Measurements from ENCODE around the gene MNAT1. TPM values are rescaled to one million over a fixed set of nuclear protein-coding genes. Genes with fewer than 3 reads are reported as not detected.

Gene MNAT1
- total RNA-seq, 2 experiments from 2014 or later, result 27.8 to 39.8 TPM

- Mint-ChIP-seq H3K27me3 (no peaks in the 10 kb centered on the region), H3K27ac (no peak overlapping the region), H3K4me3 (no peak overlapping the region), H3K4me1 (peaks cover 2% of the 10 kb centered on the region), H3K9me3 (peaks cover 3% of the 10 kb centered on the region), H3K36me3 (ENCODE audit: low read depth) (peaks cover 3% of the 10 kb centered on the region)
- ChIA-PET POLR2A (no interaction called here), CTCF (no interaction called here)
- no peak for DNase-seq
These were observed 209.6 kb downstream of the MNAT1 start for GRCh38 chr14:60944204-60944603.

GRCh38 chr14:60945984-60946383 is 211.4 kb downstream of the MNAT1 start:
- Mint-ChIP-seq H3K4me3 (no peak overlapping the region), H3K27ac (no peak overlapping the region)
- CTCF ChIA-PET, result no interaction called here

GRCh38 chr14:60946773-60947172 is 212.2 kb downstream of the MNAT1 start:
- CTCF ChIA-PET, result no interaction called here
- Mint-ChIP-seq H3K4me3 (no peak overlapping the region), H3K36me3 (ENCODE audit: low read depth) (peaks cover 3% of the 10 kb centered on the region), H3K27ac (no peak overlapping the region), H3K27me3 (no peaks in the 10 kb centered on the region), H3K9me3 (no peaks in the 10 kb centered on the region), H3K4me1 (peaks cover 2% of the 10 kb centered on the region)
- DNase-seq, result no peak
- POLR2A ChIA-PET, result no interaction called here

More at GRCh38 chr14:60945984-60946383, 211.4 kb downstream of the MNAT1 start:
- POLR2A ChIA-PET, result no interaction called here
- H3K9me3 Mint-ChIP-seq, result no peaks in the 10 kb centered on the region
- H3K36me3 Mint-ChIP-seq (ENCODE audit: low read depth), result peaks cover 3% of the 10 kb centered on the region
- H3K4me1 Mint-ChIP-seq, result peaks cover 2% of the 10 kb centered on the region
- no peaks in the 10 kb centered on the region for H3K27me3 Mint-ChIP-seq
- no peak for DNase-seq

GRCh38 chr14:60951776-60952435 is 217.3 kb downstream of the MNAT1 start:
- no peak overlapping the region for H3K27ac Mint-ChIP-seq
- H3K36me3 Mint-ChIP-seq (ENCODE audit: low read depth), result peaks cover 21% of the 10 kb centered on the region
- peaks cover 7% of the 10 kb centered on the region for H3K4me1 Mint-ChIP-seq
- H3K9me3 Mint-ChIP-seq, result peaks cover 13% of the 10 kb centered on the region
- POLR2A ChIA-PET, result no interaction called here
- H3K27me3 Mint-ChIP-seq, result no peaks in the 10 kb centered on the region
- no peak for DNase-seq
- H3K4me3 Mint-ChIP-seq, result no peak overlapping the region
- CTCF ChIA-PET, result interaction anchor here (0.8 to 1.5 kb wide), 2 partner anchors 9 to 153 kb away, joined by 3 to 4 read pairs; no protein-coding TSS in a partner anchor

- peaks cover 38% of the 10 kb centered on the region for H3K36me3 Mint-ChIP-seq (ENCODE audit: low read depth)
- H3K27me3 Mint-ChIP-seq, result no peaks in the 10 kb centered on the region
- peaks cover 43% of the 10 kb centered on the region for H3K9me3 Mint-ChIP-seq
- H3K27ac Mint-ChIP-seq, result no peak overlapping the region
- H3K4me1 Mint-ChIP-seq, result peaks cover 10% of the 10 kb centered on the region
- ChIA-PET POLR2A (no interaction called here), CTCF (no interaction called here)
- no peak for DNase-seq
- H3K4me3 Mint-ChIP-seq, result no peak overlapping the region
These were observed 221.6 kb downstream of the MNAT1 start for GRCh38 chr14:60956202-60956601.

GRCh38 chr14:60956632-60957031 is 222.1 kb downstream of the MNAT1 start:
- no peak overlapping the region for H3K4me3 Mint-ChIP-seq
- POLR2A ChIA-PET, result no interaction called here

GRCh38 chr14:60958146-60958545 is 223.6 kb downstream of the MNAT1 start:
- Mint-ChIP-seq H3K27me3 (no peaks in the 10 kb centered on the region), H3K4me3 (no peak overlapping the region), H3K27ac (no peak overlapping the region), H3K4me1 (peaks cover 10% of the 10 kb centered on the region), H3K36me3 (ENCODE audit: low read depth) (peaks cover 40% of the 10 kb centered on the region), H3K9me3 (peaks cover 45% of the 10 kb centered on the region)
- CTCF ChIA-PET, result interaction anchor here (0.9 kb wide), 1 partner anchor 23 kb away, joined by 3 read pairs; the partner anchor contains the start of genes SLC38A6 and TRMT5
- POLR2A ChIA-PET, result no interaction called here
- DNase-seq, result no peak

More at GRCh38 chr14:60956632-60957031, 222.1 kb downstream of the MNAT1 start:
- peaks cover 10% of the 10 kb centered on the region for H3K4me1 Mint-ChIP-seq
- H3K36me3 Mint-ChIP-seq (ENCODE audit: low read depth), result peaks cover 40% of the 10 kb centered on the region
- peaks cover 45% of the 10 kb centered on the region for H3K9me3 Mint-ChIP-seq
- H3K27ac Mint-ChIP-seq, result no peak overlapping the region
- CTCF ChIA-PET, result no interaction called here
- DNase-seq, result no peak
- H3K27me3 Mint-ChIP-seq, result no peaks in the 10 kb centered on the region

GRCh38 chr14:60963761-60964160 is 229.2 kb downstream of the MNAT1 start:
- POLR2A ChIA-PET, result no interaction called here
- Mint-ChIP-seq H3K4me3 (no peak overlapping the region), H3K36me3 (ENCODE audit: low read depth) (peaks cover 14% of the 10 kb centered on the region)

GRCh38 chr14:60964904-60965303 is 230.3 kb downstream of the MNAT1 start:
- Mint-ChIP-seq H3K9me3 (peaks cover 17% of the 10 kb centered on the region), H3K27ac (no peak overlapping the region), H3K27me3 (no peaks in the 10 kb centered on the region), H3K4me1 (peaks cover 4% of the 10 kb centered on the region), H3K4me3 (no peak overlapping the region), H3K36me3 (ENCODE audit: low read depth) (peaks cover 9% of the 10 kb centered on the region)
- ChIA-PET CTCF (no interaction called here), POLR2A (no interaction called here)
- DNase-seq, result no peak

More at GRCh38 chr14:60963761-60964160, 229.2 kb downstream of the MNAT1 start:
- no peak overlapping the region for H3K27ac Mint-ChIP-seq
- peaks cover 4% of the 10 kb centered on the region for H3K4me1 Mint-ChIP-seq
- H3K27me3 Mint-ChIP-seq, result no peaks in the 10 kb centered on the region
- CTCF ChIA-PET, result no interaction called here
- no peak for DNase-seq
- peaks cover 26% of the 10 kb centered on the region for H3K9me3 Mint-ChIP-seq

GRCh38 chr14:60965402-60965801 is 230.8 kb downstream of the MNAT1 start:
- H3K4me3 Mint-ChIP-seq, result no peak overlapping the region
- POLR2A ChIA-PET, result no interaction called here
- H3K27ac Mint-ChIP-seq, result no peak overlapping the region
- CTCF ChIA-PET, result no interaction called here
- peaks cover 8% of the 10 kb centered on the region for H3K36me3 Mint-ChIP-seq (ENCODE audit: low read depth)
- DNase-seq, result no peak
- H3K4me1 Mint-ChIP-seq, result peaks cover 4% of the 10 kb centered on the region
- peaks cover 13% of the 10 kb centered on the region for H3K9me3 Mint-ChIP-seq
- H3K27me3 Mint-ChIP-seq, result no peaks in the 10 kb centered on the region

- POLR2A ChIA-PET, result no interaction called here
These were observed 233.5 kb downstream of the MNAT1 start for GRCh38 chr14:60968099-60968498.

GRCh38 chr14:60968671-60969070 is 234.1 kb downstream of the MNAT1 start:
- Mint-ChIP-seq H3K4me3 (no peak overlapping the region), H3K27me3 (no peaks in the 10 kb centered on the region), H3K9me3 (peaks cover 2% of the 10 kb centered on the region), H3K4me1 (peaks cover 4% of the 10 kb centered on the region), H3K36me3 (ENCODE audit: low read depth) (peaks cover 13% of the 10 kb centered on the region), H3K27ac (no peak overlapping the region)
- ChIA-PET CTCF (interaction anchor here (0.7 to 1.0 kb wide), 2 partner anchors 58 to 1914 kb away, joined by 3 read pairs; no protein-coding TSS in a partner anchor), POLR2A (no interaction called here)
- DNase-seq, result no peak

More at GRCh38 chr14:60968099-60968498, 233.5 kb downstream of the MNAT1 start:
- peaks cover 7% of the 10 kb centered on the region for H3K9me3 Mint-ChIP-seq
- no peak overlapping the region for H3K27ac Mint-ChIP-seq
- no peak overlapping the region for H3K4me3 Mint-ChIP-seq
- DNase-seq, result no peak
- CTCF ChIA-PET, result interaction anchor here (1.0 to 1.1 kb wide), 2 partner anchors 12 to 59 kb away, joined by 3 to 4 read pairs; partner anchors contain the start of gene TRMT5
- H3K27me3 Mint-ChIP-seq, result no peaks in the 10 kb centered on the region
- peaks cover 10% of the 10 kb centered on the region for H3K36me3 Mint-ChIP-seq (ENCODE audit: low read depth)
- H3K4me1 Mint-ChIP-seq, result peaks cover 4% of the 10 kb centered on the region

GRCh38 chr14:60970146-60970545 is 235.6 kb downstream of the MNAT1 start:
- H3K9me3 Mint-ChIP-seq, result no peaks in the 10 kb centered on the region
- peaks cover under 1% of the 10 kb centered on the region for H3K4me1 Mint-ChIP-seq
- H3K27me3 Mint-ChIP-seq, result no peaks in the 10 kb centered on the region
- DNase-seq, result no peak
- CTCF ChIA-PET, result interaction anchor here (1.2 kb wide), 1 partner anchor 12 kb away, joined by 3 read pairs; no protein-coding TSS in a partner anchor
- POLR2A ChIA-PET, result no interaction called here
- H3K36me3 Mint-ChIP-seq (ENCODE audit: low read depth), result peaks cover 11% of the 10 kb centered on the region
- H3K4me3 Mint-ChIP-seq, result no peak overlapping the region
- no peak overlapping the region for H3K27ac Mint-ChIP-seq

GRCh38 chr14:60971271-60971670 is 236.7 kb downstream of the MNAT1 start:
- Mint-ChIP-seq H3K36me3 (ENCODE audit: low read depth) (peaks cover 11% of the 10 kb centered on the region), H3K4me3 (no peak overlapping the region), H3K27me3 (no peaks in the 10 kb centered on the region), H3K9me3 (no peaks in the 10 kb centered on the region), H3K4me1 (no peaks in the 10 kb centered on the region), H3K27ac (no peak overlapping the region)
- DNase-seq, result no peak
- CTCF ChIA-PET, result no interaction called here
- POLR2A ChIA-PET, result no interaction called here

Data from activated CD4-positive, alpha-beta T cell treated with anti-CD3 and anti-CD28 coated beads, Interleukin-2, amount 10 ng/mL, durations not matched to agents 7 days and 5 days (primary cell).